Activated T-cell treated with anti-CD3 and anti-CD28 coated beads, Interleukin-2, amount 50 U/mL, for 72 hours (primary cell): ENCODE measurements around the gene SMIM3. TPM values are rescaled to one million over a fixed set of nuclear protein-coding genes. Genes with fewer than 3 reads are reported as not detected.
"Not testable (repeated sequence)": the region's sequence is repeated elsewhere in the genome, so short reads cannot be mapped to it uniquely, and the experiment has no call there.

Source experiments
- ATAC-seq, 2 donors: fragments of 150-1000 bp; cut with Tn5 transposase; replicated peaks in 1 of 2; 2 replicates each; pipeline ENCODE4 v1.10.0; 2021; ENCODE audit warnings: moderate library complexity in 2 of 2, mild to moderate bottlenecking in 1 of 2
- DNase-seq, 2 donors: peaks; one replicate each; pipeline ENCODE4 v3.0.0; 2021 to 2022; ENCODE audit warnings: mixed read lengths in 1 of 2
- H3K27ac Mint-ChIP-seq: one replicate; pipeline ENCODE4 v1.8.0; 2022; ENCODE audit warnings: mild to moderate bottlenecking, moderate library complexity, mixed read lengths
- H3K27me3 Mint-ChIP-seq: one replicate; pipeline ENCODE4 v1.8.0; 2022; ENCODE audit warnings: low read depth, mixed read lengths
- H3K36me3 Mint-ChIP-seq, 2 donors: one replicate each; pipeline ENCODE4 v1.8.0; 2022; ENCODE audit warnings: mixed read lengths in 2 of 2, mild to moderate bottlenecking in 1 of 2; ENCODE audit not compliant: insufficient read depth in 2 of 2
- H3K4me1 Mint-ChIP-seq: one replicate; pipeline ENCODE4 v1.8.0; 2022; ENCODE audit warnings: low read depth, mixed read lengths
- H3K4me3 Mint-ChIP-seq, 2 donors: one replicate each; pipeline ENCODE4 v1.8.0; 2022; ENCODE audit warnings: mild to moderate bottlenecking in 2 of 2, mixed read lengths in 2 of 2, moderate library complexity in 2 of 2
- H3K9me3 Mint-ChIP-seq, 2 donors: one replicate each; pipeline ENCODE4 v1.8.0; 2022; ENCODE audit warnings: mixed read lengths in 2 of 2
- total RNA-seq, 2 donors: library from RNA; stranded (reverse); gene quantifications; one replicate each; pipeline ENCODE4 v1.2.3, GENCODE V29; 2022

SMIM3 gene
- 10 to 100 TPM; 24.7 to 38.0 TPM for total RNA-seq

- peak; percentile 55 to 61 for ATAC-seq
- Mint-ChIP-seq H3K27ac (peak within 1 kb of the TSS; percentile 95), H3K4me3 (peak within 1 kb of the TSS; percentile 98 to 100), H3K27me3 (peaks cover 5% of the 10 kb centered on the region), H3K4me1 (peaks cover 55% of the 10 kb centered on the region), H3K36me3 (peaks cover 1 to 2% of the 10 kb centered on the region in 2 donors), H3K9me3 (no peaks in the 10 kb centered on the region)
- DNase-seq, result peak; percentile 79 to 81
Measured at GRCh38 chr5:150778517-150779396, at the start of gene SMIM3. Gene SMIM3 (plus strand): TSS chr5:150778757. CDS start chr5:150795441, 16,684 bp downstream.

- no peak for DNase-seq
- no peak for ATAC-seq
- H3K27ac Mint-ChIP-seq, result no peak overlapping the region
- H3K4me1 Mint-ChIP-seq, result peaks cover 11% of the 10 kb centered on the region
- peaks cover 12 to 36% of the 10 kb centered on the region in 2 donors for H3K36me3 Mint-ChIP-seq
- H3K4me3 Mint-ChIP-seq, result no peak overlapping the region
- H3K9me3 Mint-ChIP-seq, result no peaks in the 10 kb centered on the region
- no peaks in the 10 kb centered on the region for H3K27me3 Mint-ChIP-seq
Measured at GRCh38 chr5:150729859-150730258, 48.7 kb upstream of the SMIM3 start.

- DNase-seq, result no peak
- ATAC-seq, result no peak
- no peaks in the 10 kb centered on the region for H3K27me3 Mint-ChIP-seq
- H3K27ac Mint-ChIP-seq, result no peak overlapping the region
- H3K36me3 Mint-ChIP-seq, result peaks cover 23 to 46% of the 10 kb centered on the region in 2 donors
- H3K4me3 Mint-ChIP-seq, result no peak overlapping the region
- H3K4me1 Mint-ChIP-seq, result peaks cover 21% of the 10 kb centered on the region
- peaks cover 0 to 1% of the 10 kb centered on the region in 2 donors for H3K9me3 Mint-ChIP-seq
Measured at GRCh38 chr5:150731669-150732242, 46.8 kb upstream of the SMIM3 start.

- H3K27me3 Mint-ChIP-seq, result no peaks in the 10 kb centered on the region
- H3K4me1 Mint-ChIP-seq, result peaks cover 51% of the 10 kb centered on the region
- peak overlapping the region; percentile 55 for H3K27ac Mint-ChIP-seq
- H3K4me3 Mint-ChIP-seq, result peak overlapping the region in 1 of 2 donors; percentile 18
- H3K9me3 Mint-ChIP-seq, result peaks cover 0 to 3% of the 10 kb centered on the region in 2 donors
- DNase-seq (peak; percentile 14 to 61), ATAC-seq (peak; percentile 29 to 82)
- H3K36me3 Mint-ChIP-seq, result peaks cover 25 to 49% of the 10 kb centered on the region in 2 donors
Measured at GRCh38 chr5:150734579-150735384, 43.8 kb upstream of the SMIM3 start.

- H3K27ac Mint-ChIP-seq, result peak overlapping the region; percentile 94
- ATAC-seq (peak in 1 of 2 donors; percentile 37), DNase-seq (no peak)
- peaks cover 31 to 42% of the 10 kb centered on the region in 2 donors for H3K36me3 Mint-ChIP-seq
- peaks cover 82% of the 10 kb centered on the region for H3K4me1 Mint-ChIP-seq
- no peaks in the 10 kb centered on the region for H3K27me3 Mint-ChIP-seq
- peaks cover 0 to 5% of the 10 kb centered on the region in 2 donors for H3K9me3 Mint-ChIP-seq
- peak overlapping the region; percentile 16 to 88 for H3K4me3 Mint-ChIP-seq
Measured at GRCh38 chr5:150738862-150739261, 39.7 kb upstream of the SMIM3 start.

GRCh38 chr5:150740992-150741391 lies 37.6 kb upstream of the SMIM3 start:
- Mint-ChIP-seq H3K36me3 (peaks cover 25 to 40% of the 10 kb centered on the region in 2 donors), H3K27me3 (no peaks in the 10 kb centered on the region), H3K4me3 (no peak overlapping the region), H3K9me3 (peaks cover 0 to 5% of the 10 kb centered on the region in 2 donors), H3K4me1 (peaks cover 78% of the 10 kb centered on the region), H3K27ac (no peak overlapping the region)
- DNase-seq (no peak), ATAC-seq (no peak)

GRCh38 chr5:150742455-150743141 lies 36.0 kb upstream of the SMIM3 start:
- DNase-seq, H3K9me3 Mint-ChIP-seq, H3K27me3 Mint-ChIP-seq: not testable (repeated sequence)
- ATAC-seq, result peak; percentile 53 to 66
- Mint-ChIP-seq H3K36me3 (peaks cover 18 to 34% of the 10 kb centered on the region in 2 donors), H3K4me1 (peaks cover 68% of the 10 kb centered on the region), H3K4me3 (peak overlapping the region; percentile 65 to 89), H3K27ac (peak overlapping the region; percentile 90)

GRCh38 chr5:150743142-150743488 lies 35.4 kb upstream of the SMIM3 start:
- Mint-ChIP-seq H3K4me1 (peaks cover 63% of the 10 kb centered on the region), H3K4me3 (peak overlapping the region; percentile 65 to 89)

GRCh38 chr5:150750469-150750868 lies 28.1 kb upstream of the SMIM3 start:
- no peaks in the 10 kb centered on the region for H3K27me3 Mint-ChIP-seq
- ATAC-seq, result peak in 1 of 2 donors; percentile 32
- H3K4me1 Mint-ChIP-seq, result peaks cover 49% of the 10 kb centered on the region
- peak overlapping the region in 1 of 2 donors; percentile 85 for H3K4me3 Mint-ChIP-seq
- H3K27ac Mint-ChIP-seq, result peak overlapping the region; percentile 92
- no peaks in the 10 kb centered on the region for H3K9me3 Mint-ChIP-seq
- no peak for DNase-seq
- H3K36me3 Mint-ChIP-seq, result peaks cover 12 to 37% of the 10 kb centered on the region in 2 donors

More at GRCh38 chr5:150743142-150743488, 35.4 kb upstream of the SMIM3 start:
- ATAC-seq, H3K9me3 Mint-ChIP-seq, DNase-seq, H3K27ac Mint-ChIP-seq, H3K27me3 Mint-ChIP-seq: not testable (repeated sequence)
- peaks cover 17 to 32% of the 10 kb centered on the region in 2 donors for H3K36me3 Mint-ChIP-seq

- Mint-ChIP-seq H3K27me3 (no peaks in the 10 kb centered on the region), H3K4me1 (peaks cover 51% of the 10 kb centered on the region), H3K9me3 (no peaks in the 10 kb centered on the region), H3K4me3 (peak overlapping the region in 1 of 2 donors; percentile 29), H3K27ac (peak overlapping the region; percentile 91), H3K36me3 (peaks cover 12 to 40% of the 10 kb centered on the region in 2 donors)
- ATAC-seq (no peak), DNase-seq (no peak)
Measured at GRCh38 chr5:150751096-150751891, 27.3 kb upstream of the SMIM3 start.

- Mint-ChIP-seq H3K36me3 (peaks cover 16 to 40% of the 10 kb centered on the region in 2 donors), H3K27me3 (no peaks in the 10 kb centered on the region), H3K4me1 (peaks cover 61% of the 10 kb centered on the region), H3K4me3 (no peak overlapping the region), H3K9me3 (no peaks in the 10 kb centered on the region), H3K27ac (peak overlapping the region; percentile 43)
- ATAC-seq (no peak), DNase-seq (no peak)
Measured at GRCh38 chr5:150753463-150753862, 25.1 kb upstream of the SMIM3 start.

GRCh38 chr5:150753863-150754262 lies 24.7 kb upstream of the SMIM3 start:
- no peak for DNase-seq
- no peak overlapping the region for H3K4me3 Mint-ChIP-seq
- peak overlapping the region; percentile 50 for H3K27ac Mint-ChIP-seq
- H3K36me3 Mint-ChIP-seq, result peaks cover 16 to 40% of the 10 kb centered on the region in 2 donors
- no peaks in the 10 kb centered on the region for H3K9me3 Mint-ChIP-seq
- H3K27me3 Mint-ChIP-seq, result no peaks in the 10 kb centered on the region
- no peak for ATAC-seq
- H3K4me1 Mint-ChIP-seq, result peaks cover 61% of the 10 kb centered on the region
